NCI-H2107 treated with DMSO at 0.1 percent for 48 hours (cell line): ENCODE data around the gene TXNL1.
A peak's percentile ranks its signal among the peaks of the same experiment; 100 is the strongest.
"Not testable (repeated sequence)": the region's sequence is repeated elsewhere in the genome, so short reads cannot be mapped to it uniquely, and the experiment has no call there.

ENCODE experiments used
- DNase-seq: peaks from one replicate; lab custom pipeline; 2025; ENCODE audit not compliant: unreplicated experiment; lab: John Stamatoyannopoulos, UW

TXNL1 gene

DNA sequence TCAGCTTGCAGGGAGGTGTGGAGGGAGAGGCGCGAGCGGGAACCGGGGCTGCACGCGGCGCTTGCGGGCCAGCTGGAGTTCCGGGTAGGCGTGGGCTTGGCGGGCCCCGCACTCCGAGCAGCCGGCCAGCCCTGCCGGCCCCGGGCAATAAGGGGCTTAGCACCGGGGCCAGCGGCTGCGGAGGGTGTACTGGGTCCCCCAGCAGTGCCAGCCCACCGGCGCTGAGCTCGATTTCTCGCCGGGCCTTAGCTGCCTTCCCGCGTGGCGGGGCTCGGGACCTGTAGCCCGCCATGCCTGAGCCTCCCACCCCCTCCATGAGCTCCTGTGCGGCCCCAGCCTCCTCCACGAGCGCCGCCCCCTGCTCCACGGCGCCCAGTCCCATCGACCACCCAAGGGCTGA lies 66.1 kb downstream of the TXNL1 start:
- not testable (repeated sequence) for DNase-seq

GRCh38 chr18:56570978-56571377 lies 67.4 kb downstream of the TXNL1 start:
- DNase-seq: no peak

- no peak for DNase-seq
Measured at GRCh38 chr18:56569416-56569815, 69.0 kb downstream of the TXNL1 start.

DNA sequence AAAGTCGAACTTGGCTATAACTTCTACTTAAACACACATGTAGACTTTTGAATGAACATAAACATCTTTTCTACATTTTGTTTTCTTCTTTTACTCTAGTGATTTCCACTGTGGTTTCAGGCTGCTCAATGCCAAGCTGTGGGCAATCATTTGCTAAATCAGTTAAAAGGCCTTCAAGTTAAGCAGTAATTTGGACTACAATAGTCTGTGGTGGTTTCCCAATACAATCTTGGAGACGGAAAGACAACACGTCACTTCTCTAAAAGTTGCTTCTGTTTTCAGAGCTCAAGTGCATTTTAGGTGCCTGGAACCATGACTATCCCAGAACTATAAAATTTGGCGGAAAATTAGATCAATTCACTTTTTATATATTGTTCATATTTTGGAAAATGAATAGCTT lies 69.4 kb downstream of the TXNL1 start:
- no peak for DNase-seq

DNA sequence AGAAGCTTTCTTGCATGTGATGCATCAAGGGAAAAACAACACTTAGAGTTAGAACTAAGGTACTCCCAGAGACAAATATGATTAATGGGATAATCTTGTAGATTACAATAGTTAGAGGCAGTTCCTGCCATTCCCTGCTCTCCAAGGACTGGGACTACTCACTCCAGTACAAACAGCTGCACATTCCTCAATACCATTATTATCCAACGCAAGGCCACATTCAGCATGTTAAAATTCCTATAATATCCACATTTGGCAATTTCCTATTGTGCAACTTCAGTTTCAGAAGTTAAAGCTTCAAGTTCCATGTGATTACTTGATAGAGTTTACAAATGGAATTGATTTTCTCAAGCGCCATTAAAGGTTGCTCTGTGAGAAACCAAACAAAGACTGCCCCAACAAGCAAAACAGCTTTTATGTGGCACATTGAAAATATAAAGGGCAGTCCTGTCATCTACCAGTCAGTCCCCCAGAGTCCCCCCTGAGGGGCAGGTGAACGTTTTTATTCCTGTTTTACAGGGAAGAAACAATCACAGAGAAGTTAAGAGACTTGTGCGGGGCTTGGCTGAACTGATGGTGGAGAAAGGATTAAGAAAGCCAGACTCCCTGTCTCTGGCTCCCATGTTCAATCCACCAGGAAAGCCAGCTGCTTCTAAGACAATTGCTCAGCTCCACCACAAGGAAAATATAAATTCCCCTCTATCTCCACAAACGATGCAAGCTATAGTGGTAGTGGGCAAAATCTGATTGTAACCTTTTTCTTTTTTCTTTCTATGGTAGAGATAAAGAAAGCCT lies 72.6 kb downstream of the TXNL1 start:
- no peak for DNase-seq

DNA sequence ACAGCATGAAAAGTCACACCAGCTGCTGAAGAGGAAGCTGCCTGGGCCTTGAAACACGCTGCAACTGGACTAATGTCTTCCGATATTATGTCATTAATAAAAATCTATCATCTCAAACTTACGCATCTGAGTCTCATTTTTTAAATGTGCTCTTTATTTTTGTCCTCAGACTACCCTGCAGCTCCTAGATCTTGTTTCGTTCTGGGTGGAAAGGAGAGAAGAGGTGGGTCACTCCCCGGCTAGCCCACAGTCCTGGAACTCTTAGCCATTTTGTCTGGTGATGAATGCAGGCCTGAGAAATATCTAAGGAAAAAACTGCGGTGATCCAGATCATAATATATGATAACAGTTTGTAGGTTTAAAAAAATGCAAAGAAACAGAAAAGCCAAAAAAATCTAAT lies 73.3 kb downstream of the TXNL1 start:
- no peak for DNase-seq

- DNase-seq: peak; percentile 83
Measured at GRCh38 chr18:56563568-56563967, 74.8 kb downstream of the TXNL1 start.

- DNase-seq: no peak
Measured at GRCh38 chr18:56562479-56562878, 75.9 kb downstream of the TXNL1 start.

DNA sequence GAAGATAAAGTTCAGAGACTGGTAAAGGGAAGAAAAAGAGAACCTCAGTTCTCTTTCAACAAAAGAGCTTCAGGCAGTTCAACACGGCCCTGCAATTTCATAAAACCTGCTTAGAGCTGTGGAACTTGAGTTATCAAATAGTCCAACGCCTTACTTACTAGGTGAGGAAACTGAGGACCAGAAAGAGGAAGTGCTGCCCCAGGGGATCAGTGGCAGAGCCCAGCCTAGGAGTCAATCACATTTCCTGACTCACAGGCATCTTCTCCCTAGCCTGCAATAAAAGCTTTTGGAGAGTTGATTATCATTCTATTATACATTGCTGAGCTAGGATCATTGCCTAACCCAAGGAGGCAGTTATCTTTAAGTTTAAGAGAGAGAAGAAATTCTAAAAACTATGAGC lies 77.4 kb downstream of the TXNL1 start:
- no peak for DNase-seq

DNA sequence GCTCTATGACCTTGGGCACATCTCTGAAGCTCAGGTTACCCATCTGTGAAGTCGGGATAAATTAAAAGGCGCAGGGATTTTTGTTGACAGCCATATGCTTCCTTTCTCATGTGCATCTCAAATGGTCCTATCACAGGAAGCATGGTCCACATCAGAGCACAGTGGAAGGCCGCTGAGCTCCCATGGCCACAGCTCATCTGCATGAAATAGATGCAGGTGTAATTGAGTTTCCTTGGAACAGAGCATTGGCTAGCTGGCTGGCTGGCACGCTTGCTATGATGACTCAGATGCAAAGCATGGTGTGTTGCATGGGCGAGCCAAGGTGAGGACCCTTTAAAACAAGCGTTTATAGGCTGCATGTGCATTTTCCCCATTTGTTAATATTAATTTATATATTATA lies 79.3 kb downstream of the TXNL1 start:
- no peak for DNase-seq

- no peak for DNase-seq
Measured at GRCh38 chr18:56556907-56557306, 81.5 kb downstream of the TXNL1 start.

GRCh38 chr18:56550121-56550520 lies 88.3 kb downstream of the TXNL1 start:
- no peak for DNase-seq
